GM12891 (cell line): ENCODE data around the gene STMP1. TPM values are rescaled to one million over a fixed set of nuclear protein-coding genes. Genes with fewer than 3 reads are reported as not detected.
A peak's percentile ranks its signal among the peaks of the same experiment; 100 is the strongest.
"Not testable (repeated sequence)": the region's sequence is repeated elsewhere in the genome, so short reads cannot be mapped to it uniquely, and the experiment has no call there.

Source experiments
- DNase-seq: peaks from one replicate; pipeline ENCODE4 v3.0.0; 2011; ENCODE audit warnings: low spot score; ENCODE audit not compliant: insufficient read length
- FAIRE-seq: peaks from 2 replicates; lab custom pipeline; 2011; peaks lifted over from hg19 to GRCh38; lab: Jason Lieb, UNC
- PAX5 ChIP-seq: IDR thresholded peaks from 2 replicates; pipeline ENCODE4 v1.6.1; 2011; ENCODE audit warnings: low read length, moderate library complexity, mild to moderate bottlenecking; ENCODE audit not compliant: insufficient read depth, severe bottlenecking
- POLR2A ChIP-seq: IDR thresholded peaks from 2 replicates; pipeline ENCODE4 v1.6.1; 2011; ENCODE audit warnings: low read depth, low read length, control low read depth
- POLR2AphosphoS5 ChIP-seq: IDR thresholded peaks from 2 replicates; pipeline ENCODE4 v1.6.1; 2011; ENCODE audit warnings: low read depth, low read length, control low read depth
- POU2F2 ChIP-seq: IDR thresholded peaks from 2 replicates; pipeline ENCODE4 v1.6.1; 2011; ENCODE audit warnings: low read depth, mild to moderate bottlenecking, control low read depth, low read length, moderate library complexity
- SPI1 ChIP-seq: IDR thresholded peaks from 2 replicates; pipeline ENCODE4 v1.6.1; 2011; ENCODE audit warnings: low read depth, low read length, control low read depth
- TAF1 ChIP-seq: IDR thresholded peaks from 2 replicates; pipeline ENCODE4 v1.6.1; 2011; ENCODE audit warnings: low read depth, low read length, control low read depth
- polyA plus RNA-seq: library from polyadenylated mRNA; unstranded; fragments of >200 nt; gene quantifications from one replicate; pipeline ENCODE4 v1.2.1, GENCODE V29; 2012; ENCODE audit warnings: low read depth, missing spikeins, inconsistent platforms; ENCODE audit not compliant: missing spikeins

STMP1 gene
- 20.8 TPM for polyA plus RNA-seq

- FAIRE-seq (peak; percentile 93), DNase-seq (peak; percentile 92)
- TF ChIP-seq POLR2AphosphoS5: peak; percentile 84; the same call in 1 of the 2 replicates
- peak; percentile 44; the same call in 1 of the 2 replicates for TF ChIP-seq TAF1
- no peak for TF ChIP-seq PAX5
- TF ChIP-seq POLR2A: peak; percentile 79
- no peak for TF ChIP-seq SPI1
- peak; percentile 67; the same call in 1 of the 2 replicates for TF ChIP-seq POU2F2
Measured at GRCh38 chr7:135662373-135663114, at the start of gene STMP1. TSS of gene STMP1 (plus strand) at chr7:135662514.

- no peak for DNase-seq
- no peak for FAIRE-seq
- no peak for TF ChIP-seq POLR2A
- TF ChIP-seq POLR2AphosphoS5: no peak
- no peak for TF ChIP-seq SPI1
- TF ChIP-seq TAF1: no peak
- TF ChIP-seq PAX5: no peak
- TF ChIP-seq POU2F2: no peak
Measured at GRCh38 chr7:135616136-135616535, 46.2 kb upstream of the STMP1 start.

GRCh38 chr7:135617781-135618180 lies 44.5 kb upstream of the STMP1 start:
- FAIRE-seq (no peak), DNase-seq (no peak)

DNA sequence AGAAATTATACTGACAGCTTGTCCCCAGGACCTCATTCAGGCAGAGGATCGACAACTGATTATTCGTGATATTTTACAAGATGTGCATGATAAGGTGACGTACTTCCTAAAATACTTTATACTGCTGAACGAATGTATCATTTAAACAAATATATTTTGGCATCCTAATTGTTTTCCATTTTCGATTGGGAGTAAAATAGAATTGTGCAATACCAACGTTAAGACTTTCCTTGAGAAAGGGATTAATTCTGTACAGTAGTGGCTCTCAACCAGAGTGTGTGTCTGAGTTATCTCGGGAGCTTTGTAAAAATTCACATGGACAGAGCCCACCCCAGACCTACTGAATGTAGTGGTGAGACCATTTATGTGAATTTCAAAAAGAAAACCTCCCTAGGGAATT lies 43.8 kb upstream of the STMP1 start:
- no peak for DNase-seq
- no peak for FAIRE-seq
- TF ChIP-seq POLR2AphosphoS5 (no peak), PAX5 (no peak), POU2F2 (no peak), POLR2A (no peak), TAF1 (no peak), SPI1 (no peak)

More at GRCh38 chr7:135617781-135618180, 44.5 kb upstream of the STMP1 start:
- TF ChIP-seq TAF1 (no peak), POLR2AphosphoS5 (no peak), POLR2A (no peak), POU2F2 (no peak), PAX5 (no peak), SPI1 (no peak)

DNA sequence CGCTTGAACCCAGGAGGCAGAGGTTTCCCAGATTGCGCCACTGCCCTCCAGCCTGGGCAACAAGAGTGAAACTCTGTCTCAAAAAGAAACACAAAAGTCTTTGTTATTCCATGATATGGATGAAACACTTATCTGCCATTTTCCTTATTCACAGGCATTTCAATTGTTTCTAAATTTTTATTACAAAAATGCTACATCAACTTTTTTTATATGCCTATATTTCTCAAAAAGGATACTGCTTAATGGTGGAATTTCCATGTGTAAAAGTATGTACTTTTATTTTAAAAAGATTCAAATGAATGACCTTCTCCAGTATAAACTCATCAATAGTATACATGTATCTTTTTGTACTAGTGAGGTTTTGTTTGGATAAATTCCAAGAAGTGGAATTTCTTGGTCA lies 41.9 kb upstream of the STMP1 start:
- no peak for TF ChIP-seq PAX5
- TF ChIP-seq TAF1: no peak
- no peak for TF ChIP-seq POU2F2
- TF ChIP-seq POLR2A: no peak
- FAIRE-seq (no peak), DNase-seq (no peak)

GRCh38 chr7:135620980-135621850 lies 41.1 kb upstream of the STMP1 start:
- DNase-seq (no peak), FAIRE-seq (no peak)
- TF ChIP-seq POLR2A (no peak), PAX5 (no peak), SPI1 (no peak), TAF1 (no peak), POLR2AphosphoS5 (no peak), POU2F2 (no peak)

GRCh38 chr7:135634191-135634878 lies 28.0 kb upstream of the STMP1 start:
- FAIRE-seq (no peak), DNase-seq (no peak)
- TF ChIP-seq POLR2A: no peak

- not testable (repeated sequence) for FAIRE-seq, DNase-seq
Measured at GRCh38 chr7:135639690-135640089, 22.6 kb upstream of the STMP1 start.

- FAIRE-seq: no peak
- TF ChIP-seq POLR2A (no peak), PAX5 (no peak), POLR2AphosphoS5 (no peak), TAF1 (no peak), SPI1 (no peak), POU2F2 (no peak)
- DNase-seq: no peak
Measured at GRCh38 chr7:135644154-135644553, 18.2 kb upstream of the STMP1 start.
